OCI-LY3 (cell line): ENCODE results near the gene SPSB3.

Source experiments
- H2AFZ ChIP-seq: fragments of 200-600, 300-600 bp; shearing (Covaris generic); 2 replicates; pipeline ENCODE4 v1.6.0; 2014; ENCODE audit warnings: antibody characterized with exemption, low read depth, low read length
- H3K27ac ChIP-seq: fragments of 200-600, 300-600 bp; sonication (generic); 2 replicates; pipeline ENCODE4 v1.5.1; 2014; ENCODE audit warnings: mild to moderate bottlenecking, low read length, moderate library complexity, mixed read lengths
- H3K27me3 ChIP-seq: fragments of 200-600, 300-600 bp; sonication (generic); 2 replicates; pipeline ENCODE4 v1.6.1; 2014; ENCODE audit warnings: low read depth, low read length, mixed read lengths
- H3K36me3 ChIP-seq: fragments of 200-600, 300-600 bp; sonication (generic); replicated peaks from 2 replicates; pipeline ENCODE3; 2014; ENCODE audit warnings: low read depth, low read length, mixed read lengths
- H3K4me1 ChIP-seq: fragments of 300-600, 200-600 bp; sonication (generic); 2 replicates; pipeline ENCODE4 v1.6.1; 2014; ENCODE audit warnings: low read length, mixed read lengths
- H3K4me2 ChIP-seq: fragments of 200-600, 300-600 bp; sonication (generic); 2 replicates; pipeline ENCODE4 v1.6.1; 2014; ENCODE audit warnings: low read length, mixed read lengths
- H3K4me3 ChIP-seq: fragments of 300-600, 200-600 bp; sonication (generic); 2 replicates; pipeline ENCODE4 v1.5.1; 2014; ENCODE audit warnings: antibody characterized with exemption, mild to moderate bottlenecking, low read length, moderate library complexity
- H3K79me2 ChIP-seq: fragments of 300-600, 200-600 bp; shearing (Covaris generic); 2 replicates; pipeline ENCODE4 v1.6.1; 2014; ENCODE audit warnings: mild to moderate bottlenecking, low read length, mixed read lengths
- H3K9ac ChIP-seq: fragments of 300-600, 200-600 bp; shearing (Covaris generic); 2 replicates; pipeline ENCODE4 v1.6.0; 2014; ENCODE audit warnings: mild to moderate bottlenecking, low read length, moderate library complexity
- H3K9me3 ChIP-seq: fragments of 200-600, 300-600 bp; shearing (Covaris generic); 2 replicates; pipeline ENCODE4 v1.6.1; 2014; ENCODE audit warnings: low read length, mixed read lengths; ENCODE audit not compliant: insufficient read depth
- H4K20me1 ChIP-seq: fragments of 200-600, 300-600 bp; sonication (generic); 2 replicates; pipeline ENCODE4 v1.6.1; 2016; ENCODE audit warnings: low read length, mixed read lengths; ENCODE audit not compliant: insufficient read depth
- CTCF ChIP-seq: fragments of 200-600, 300-600 bp; sonication (generic); IDR thresholded peaks from 2 replicates; pipeline ENCODE4 v1.5.1; 2014; ENCODE audit warnings: antibody characterized with exemption, low read length, low read depth
- EZH2phosphoT487 ChIP-seq: fragments of 200-600 bp; shearing (Covaris generic); IDR thresholded peaks from 2 replicates; pipeline ENCODE4 v1.6.1; 2018; ENCODE audit warnings: antibody characterized with exemption, mixed run types, low read depth

SPSB3 gene

GRCh38 chr16:1745900-1746692, 36.3 kb downstream of the SPSB3 start:
- no peaks in the 10 kb centered on the region for H3K27me3 ChIP-seq

GRCh38 chr16:1745181-1745899, 37.0 kb downstream of the SPSB3 start:
- Histone ChIP-seq H3K9ac (no peak overlapping the region), H3K4me2 (no peak overlapping the region), H4K20me1 (no peaks in the 10 kb centered on the region), H3K9me3 (no peaks in the 10 kb centered on the region), H3K4me1 (no peaks in the 10 kb centered on the region), H3K4me3 (no peak overlapping the region), H2AFZ (no peak overlapping the region), H3K27ac (no peak overlapping the region), H3K36me3 (peaks cover 3% of the 10 kb centered on the region), H3K79me2 (no peaks in the 10 kb centered on the region), H3K27me3 (no peaks in the 10 kb centered on the region)
- TF ChIP-seq EZH2phosphoT487 = no peak
- TF ChIP-seq CTCF = no peak

More at GRCh38 chr16:1745900-1746692, 36.3 kb downstream of the SPSB3 start:
- H3K27ac ChIP-seq = no peak overlapping the region
- no peak overlapping the region for H3K4me3 ChIP-seq
- H3K4me1 ChIP-seq = no peaks in the 10 kb centered on the region
- no peaks in the 10 kb centered on the region for H3K9me3 ChIP-seq
- H3K9ac ChIP-seq = no peak overlapping the region
- TF ChIP-seq CTCF (no peak), EZH2phosphoT487 (no peak)
- no peaks in the 10 kb centered on the region for H3K79me2 ChIP-seq
- no peaks in the 10 kb centered on the region for H4K20me1 ChIP-seq
- peaks cover 3% of the 10 kb centered on the region for H3K36me3 ChIP-seq
- no peak overlapping the region for H3K4me2 ChIP-seq
- no peak overlapping the region for H2AFZ ChIP-seq

- Histone ChIP-seq H3K4me3 (no peak overlapping the region), H3K9me3 (no peaks in the 10 kb centered on the region), H3K9ac (no peak overlapping the region), H3K4me1 (no peaks in the 10 kb centered on the region), H2AFZ (no peak overlapping the region), H3K4me2 (no peak overlapping the region), H3K27ac (no peak overlapping the region), H3K27me3 (no peaks in the 10 kb centered on the region), H3K79me2 (no peaks in the 10 kb centered on the region), H3K36me3 (peaks cover under 1% of the 10 kb centered on the region), H4K20me1 (no peaks in the 10 kb centered on the region)
- TF ChIP-seq CTCF = no peak
- TF ChIP-seq EZH2phosphoT487 = no peak
Measured at GRCh38 chr16:1744338-1744840, 38.0 kb downstream of the SPSB3 start.
